ENCODE results near the gene ARSB. TPM values are rescaled to one million over a fixed set of nuclear protein-coding genes. Genes with fewer than 3 reads are reported as not detected.

Gene ARSB
- total RNA-seq, 2 experiments from 2014 or later, result 7.0 to 7.1 TPM

DNA sequence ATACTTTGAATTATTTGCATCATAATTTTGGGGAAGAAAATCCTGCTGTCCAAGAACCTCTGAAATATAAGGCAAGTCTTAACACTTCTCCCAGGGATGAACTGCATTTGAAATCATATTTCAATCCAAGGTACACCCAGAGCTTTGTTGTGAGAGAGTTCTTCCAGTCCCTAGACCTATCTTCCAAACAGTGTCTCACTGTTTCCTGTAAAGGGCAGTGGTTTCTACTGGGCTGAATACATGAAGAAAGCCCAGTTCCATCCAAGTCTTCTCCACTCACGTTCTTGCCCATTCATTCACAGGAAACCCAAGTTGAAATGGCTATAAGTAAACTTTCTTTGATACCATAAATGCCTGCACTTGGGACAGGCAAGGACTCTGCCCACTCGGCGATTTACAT, 228.3 kb downstream of the ARSB start:
- Mint-ChIP-seq H3K4me1 (ENCODE audit: low read depth) (peaks cover 10% of the 10 kb centered on the region), H3K36me3 (ENCODE audit: low read depth) (no peaks in the 10 kb centered on the region), H3K9me3 (no peaks in the 10 kb centered on the region), H3K4me3 (no peak overlapping the region), H3K27me3 (ENCODE audit: low read depth) (no peaks in the 10 kb centered on the region), H3K27ac (no peak overlapping the region)
- DNase-seq, result no peak
- intact Hi-C loops (cut with micrococcal nuclease), result no loop called here
- CTCF ChIA-PET, result no interaction called here

DNA sequence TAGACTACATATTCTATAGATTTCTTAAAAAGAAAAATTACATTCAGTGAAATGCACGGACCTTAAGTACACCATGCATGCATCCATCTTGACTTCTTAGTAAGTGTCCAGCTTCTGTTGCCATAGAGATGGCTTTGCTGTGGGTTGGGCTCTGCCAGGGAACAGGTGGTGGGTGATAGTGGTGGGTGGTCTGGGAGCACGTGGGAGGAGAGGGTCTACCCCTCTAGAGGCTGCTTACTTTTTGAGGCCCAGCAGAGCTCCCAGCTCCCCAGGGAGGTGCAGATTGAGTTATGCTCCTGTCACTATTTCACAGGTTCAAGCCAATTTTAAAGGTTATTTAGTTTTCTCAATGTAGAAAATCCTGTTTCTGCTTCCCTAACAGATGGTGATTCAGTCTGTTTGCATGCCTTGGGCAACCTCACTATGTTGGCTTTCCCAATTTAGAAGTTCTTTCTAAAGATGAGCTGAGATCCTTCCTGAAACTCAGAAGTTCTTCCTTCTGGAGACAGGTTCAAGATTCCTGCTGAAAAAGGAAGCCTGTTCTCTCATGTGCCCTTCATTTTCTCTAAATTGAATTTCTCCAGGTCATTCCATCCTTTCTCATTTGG, 229.2 kb downstream of the ARSB start:
- CTCF ChIA-PET, result no interaction called here
- Mint-ChIP-seq H3K27me3 (ENCODE audit: low read depth) (no peaks in the 10 kb centered on the region), H3K4me3 (no peak overlapping the region), H3K9me3 (no peaks in the 10 kb centered on the region), H3K4me1 (ENCODE audit: low read depth) (peaks cover 10% of the 10 kb centered on the region), H3K36me3 (ENCODE audit: low read depth) (no peaks in the 10 kb centered on the region), H3K27ac (no peak overlapping the region)
- intact Hi-C loops (cut with micrococcal nuclease), result no loop called here
- no peak for DNase-seq

DNA sequence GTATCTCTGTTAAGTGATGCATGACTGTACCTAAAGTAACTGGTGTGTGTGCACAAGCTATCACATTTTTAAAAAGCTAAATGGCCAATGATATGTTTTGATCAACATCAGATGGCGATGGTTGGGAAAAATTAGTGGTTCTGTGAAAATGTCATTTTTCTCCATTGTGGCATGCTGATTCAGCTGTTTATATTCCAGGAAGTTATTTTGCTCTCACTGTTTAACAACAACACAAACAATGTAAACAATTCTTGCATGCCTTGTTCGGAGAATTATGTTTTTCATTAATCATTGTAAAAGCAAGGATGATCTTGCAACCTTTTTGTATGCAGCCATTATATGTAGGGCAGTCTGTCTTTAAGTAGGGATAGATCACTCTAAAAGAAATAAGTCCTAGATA, 230.5 kb downstream of the ARSB start:
- Mint-ChIP-seq H3K27ac (no peak overlapping the region), H3K27me3 (ENCODE audit: low read depth) (no peaks in the 10 kb centered on the region), H3K36me3 (ENCODE audit: low read depth) (no peaks in the 10 kb centered on the region), H3K4me3 (no peak overlapping the region), H3K4me1 (ENCODE audit: low read depth) (peaks cover 10% of the 10 kb centered on the region), H3K9me3 (no peaks in the 10 kb centered on the region)
- DNase-seq, result no peak
- intact Hi-C loops (cut with micrococcal nuclease), result no loop called here
- CTCF ChIA-PET, result no interaction called here

DNA sequence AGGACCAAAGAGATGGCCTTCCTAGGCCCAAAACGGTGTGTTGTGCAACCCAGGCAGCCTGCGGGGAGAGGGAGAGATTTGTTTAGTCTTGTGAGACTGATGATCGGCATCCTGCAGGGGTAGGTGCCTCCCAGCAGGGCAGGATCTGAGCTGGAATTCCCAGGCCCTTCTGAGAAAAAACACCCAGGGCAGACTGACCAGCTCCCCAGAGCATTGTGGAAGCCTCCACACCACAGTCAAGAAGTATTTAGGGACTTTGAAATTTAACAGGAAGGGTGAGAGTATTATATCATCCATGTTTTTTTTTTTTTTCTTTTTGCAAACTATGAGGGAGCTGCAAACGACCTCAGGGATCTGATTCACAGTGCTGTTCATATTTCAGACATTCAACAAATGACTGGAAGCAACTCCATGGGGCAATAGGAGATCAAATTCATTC, 232.0 kb downstream of the ARSB start:
- Mint-ChIP-seq H3K27me3 (ENCODE audit: low read depth) (no peaks in the 10 kb centered on the region), H3K9me3 (no peaks in the 10 kb centered on the region), H3K4me3 (no peak overlapping the region), H3K27ac (no peak overlapping the region), H3K4me1 (ENCODE audit: low read depth) (peaks cover 10% of the 10 kb centered on the region), H3K36me3 (ENCODE audit: low read depth) (no peaks in the 10 kb centered on the region)
- intact Hi-C loops (cut with micrococcal nuclease), result no loop called here
- DNase-seq, result no peak
- CTCF ChIA-PET, result interaction anchor here (0.6 kb wide), 1 partner anchor 1979 kb away, joined by 4 read pairs; no protein-coding TSS in a partner anchor

DNA sequence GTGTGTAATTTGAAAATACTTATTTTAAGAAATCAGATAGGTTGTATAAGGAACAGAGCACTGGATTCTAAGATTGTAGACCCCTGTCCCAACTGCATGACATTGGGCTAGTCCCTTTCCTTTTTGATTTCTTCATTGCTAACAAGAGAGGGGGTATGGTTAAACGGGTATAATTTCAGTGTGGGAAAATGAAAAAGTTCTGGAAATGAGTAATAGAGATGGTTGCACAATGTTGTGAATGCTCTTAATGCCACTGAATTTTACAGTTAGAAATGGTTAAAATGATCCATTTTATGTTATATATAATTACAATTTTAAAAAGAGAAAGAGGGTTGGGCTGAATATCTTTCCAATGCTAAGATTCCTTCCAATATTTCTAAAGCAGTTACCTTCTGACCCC, 233.2 kb downstream of the ARSB start:
- DNase-seq, result no peak
- no peaks in the 10 kb centered on the region for H3K27me3 Mint-ChIP-seq (ENCODE audit: low read depth)
- H3K4me3 Mint-ChIP-seq, result no peak overlapping the region
- no peaks in the 10 kb centered on the region for H3K36me3 Mint-ChIP-seq (ENCODE audit: low read depth)
- CTCF ChIA-PET, result no interaction called here
- intact Hi-C loops (cut with micrococcal nuclease), result no loop called here
- no peak overlapping the region for H3K27ac Mint-ChIP-seq
- H3K9me3 Mint-ChIP-seq, result no peaks in the 10 kb centered on the region
- no peaks in the 10 kb centered on the region for H3K4me1 Mint-ChIP-seq (ENCODE audit: low read depth)

DNA sequence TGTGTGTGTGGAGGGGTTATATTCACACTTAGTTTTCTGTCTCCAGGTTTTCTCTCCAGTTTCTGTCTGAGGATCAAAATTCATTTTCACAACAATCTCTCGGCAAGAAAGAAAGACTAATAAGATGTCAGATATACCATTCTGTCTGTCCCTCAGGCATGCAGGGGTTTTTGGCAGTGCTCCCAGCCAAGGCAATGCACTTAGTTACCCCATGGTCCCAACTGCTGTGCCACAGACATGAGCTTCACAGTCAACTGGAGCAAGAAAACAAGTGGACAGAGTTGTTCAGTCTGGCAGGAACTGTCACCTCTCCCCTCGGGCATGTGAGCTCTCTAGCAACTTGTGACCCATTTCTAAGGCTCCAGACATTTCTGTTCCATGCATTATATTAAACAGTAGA, 234.8 kb downstream of the ARSB start:
- H3K27me3 Mint-ChIP-seq (ENCODE audit: low read depth), result no peaks in the 10 kb centered on the region
- DNase-seq, result no peak
- intact Hi-C loops (cut with micrococcal nuclease), result no loop called here
- H3K9me3 Mint-ChIP-seq, result no peaks in the 10 kb centered on the region
- CTCF ChIA-PET, result no interaction called here
- H3K36me3 Mint-ChIP-seq (ENCODE audit: low read depth), result no peaks in the 10 kb centered on the region
- H3K4me1 Mint-ChIP-seq (ENCODE audit: low read depth), result no peaks in the 10 kb centered on the region
- H3K4me3 Mint-ChIP-seq, result no peak overlapping the region
- H3K27ac Mint-ChIP-seq, result no peak overlapping the region

DNA sequence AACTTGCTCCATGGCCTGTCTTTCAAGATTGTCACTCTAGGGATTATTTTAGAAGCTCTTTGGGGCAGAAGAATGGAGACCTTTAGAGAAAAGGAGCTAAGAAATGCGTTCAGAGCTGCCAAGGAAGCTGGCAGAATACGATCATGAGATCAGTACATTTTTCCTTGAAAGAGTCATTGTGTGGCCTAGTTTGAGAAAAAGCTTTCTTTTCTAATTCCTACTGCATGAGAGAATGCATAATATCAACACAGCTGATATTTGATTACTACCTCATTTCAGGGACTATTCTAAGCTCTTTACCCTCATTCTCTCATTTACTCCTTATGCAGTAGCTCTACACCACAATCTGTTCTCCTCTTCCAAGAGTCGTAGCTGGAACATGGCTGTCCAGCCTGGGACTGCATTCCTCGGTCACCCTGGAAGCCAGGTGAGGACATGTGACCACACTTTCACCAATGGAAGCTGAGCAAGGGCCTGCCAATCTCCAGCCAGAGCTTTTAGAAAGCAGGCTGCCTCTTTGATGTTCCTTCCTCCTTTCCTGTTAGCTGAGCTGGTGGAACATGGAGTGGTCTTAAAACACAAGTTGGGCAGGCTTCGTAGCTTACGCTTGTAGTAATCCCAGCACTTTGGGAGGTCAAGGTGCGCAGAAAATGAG, 237.3 kb downstream of the ARSB start:
- no peak for DNase-seq
- Mint-ChIP-seq H3K27me3 (ENCODE audit: low read depth) (peaks cover 4% of the 10 kb centered on the region), H3K9me3 (no peaks in the 10 kb centered on the region), H3K36me3 (ENCODE audit: low read depth) (no peaks in the 10 kb centered on the region), H3K4me3 (no peak overlapping the region), H3K4me1 (ENCODE audit: low read depth) (no peaks in the 10 kb centered on the region), H3K27ac (no peak overlapping the region)
- CTCF ChIA-PET, result no interaction called here
- intact Hi-C loops (cut with micrococcal nuclease), result no loop called here

DNA sequence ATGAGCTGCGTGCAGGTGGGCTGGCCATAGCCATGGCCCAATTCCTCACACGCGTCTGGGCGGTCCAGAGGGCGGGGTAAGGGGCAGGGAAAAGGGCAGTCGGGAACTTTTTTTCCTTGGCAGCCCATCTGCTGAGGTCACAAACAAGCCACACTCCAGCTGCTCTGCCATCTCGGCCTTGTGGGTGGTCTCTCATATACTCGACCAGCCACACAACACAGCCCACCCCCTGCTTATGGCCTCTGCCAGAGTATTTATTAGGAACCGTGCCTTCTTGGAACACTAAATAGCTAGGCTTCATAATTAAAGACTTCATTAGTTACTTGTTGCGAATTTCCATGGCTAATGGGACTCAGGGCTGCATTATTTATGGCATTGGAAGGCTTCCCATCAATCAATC, 238.1 kb downstream of the ARSB start:
- no peak for DNase-seq
- H3K4me3 Mint-ChIP-seq, result no peak overlapping the region
- intact Hi-C loops (cut with micrococcal nuclease), result no loop called here
- H3K36me3 Mint-ChIP-seq (ENCODE audit: low read depth), result no peaks in the 10 kb centered on the region
- peaks cover 4% of the 10 kb centered on the region for H3K27me3 Mint-ChIP-seq (ENCODE audit: low read depth)
- no peaks in the 10 kb centered on the region for H3K9me3 Mint-ChIP-seq
- no peaks in the 10 kb centered on the region for H3K4me1 Mint-ChIP-seq (ENCODE audit: low read depth)
- CTCF ChIA-PET, result no interaction called here
- H3K27ac Mint-ChIP-seq, result no peak overlapping the region

DNA sequence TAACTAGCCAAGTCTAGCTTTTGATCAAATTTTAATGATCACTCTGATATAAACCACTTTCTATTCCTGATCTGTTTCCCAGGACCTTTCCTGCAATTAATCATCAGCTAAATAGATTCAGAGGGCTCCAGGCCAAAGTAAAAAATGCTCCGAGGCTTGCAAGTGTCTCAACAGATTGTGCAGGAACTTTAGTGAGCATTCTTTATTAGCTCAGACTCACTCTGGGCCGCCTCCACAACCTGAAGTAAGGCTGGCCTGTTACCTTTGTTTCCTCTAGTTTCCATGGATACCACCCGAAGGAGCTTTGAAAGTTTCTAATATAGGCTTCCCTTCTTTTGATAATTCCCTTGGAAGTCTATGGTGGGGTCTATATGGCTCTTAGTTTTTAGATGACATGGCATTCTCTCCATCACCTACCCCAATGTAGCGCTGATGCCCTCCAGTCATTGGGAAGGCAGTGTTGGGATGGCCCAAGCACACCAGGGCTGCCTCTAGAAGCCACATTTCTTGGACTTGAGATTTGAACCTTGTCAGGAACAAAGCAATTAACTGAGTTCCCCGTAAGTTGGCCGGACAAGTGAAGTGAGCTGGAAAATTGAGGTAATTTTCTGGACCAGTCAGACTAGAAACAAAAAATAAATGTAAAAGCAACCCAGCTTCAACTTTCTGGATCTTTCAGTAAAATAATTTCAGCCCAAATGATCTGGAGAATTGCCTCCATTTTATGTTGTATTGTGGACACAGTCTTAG, 238.9 kb downstream of the ARSB start:
- Mint-ChIP-seq H3K9me3 (no peaks in the 10 kb centered on the region), H3K4me1 (ENCODE audit: low read depth) (no peaks in the 10 kb centered on the region), H3K36me3 (ENCODE audit: low read depth) (no peaks in the 10 kb centered on the region), H3K27ac (no peak overlapping the region), H3K27me3 (ENCODE audit: low read depth) (peaks cover 5% of the 10 kb centered on the region), H3K4me3 (no peak overlapping the region)
- intact Hi-C loops (cut with micrococcal nuclease), result no loop called here
- CTCF ChIA-PET, result no interaction called here
- no peak for DNase-seq

DNA sequence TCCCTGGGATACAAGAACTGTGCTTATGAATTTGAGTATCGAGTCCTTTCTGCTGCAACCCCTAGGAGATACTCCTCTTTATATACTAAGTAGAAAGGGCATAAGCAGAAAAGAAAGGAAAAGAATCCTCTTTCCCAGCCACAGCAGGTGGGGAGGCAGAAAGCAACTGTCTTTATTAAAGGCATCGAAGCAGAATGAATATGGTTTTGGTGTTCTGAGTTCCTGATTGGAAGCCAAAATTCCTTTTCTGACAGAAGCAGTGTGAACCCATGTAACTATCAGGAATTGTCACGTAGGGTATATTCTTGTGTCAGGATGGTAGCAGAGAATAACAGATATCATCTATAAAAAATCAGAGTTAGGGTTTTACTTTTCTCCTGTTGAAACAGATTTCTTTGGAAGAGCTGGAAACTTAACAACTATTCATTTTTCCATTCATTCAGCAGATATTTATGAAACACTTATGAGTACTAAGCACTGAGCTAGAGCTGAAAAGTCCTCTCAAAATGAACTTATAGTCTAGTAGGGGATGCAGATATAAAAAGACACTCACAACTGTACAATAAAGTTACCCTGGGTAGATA, 240.1 kb downstream of the ARSB start:
- Mint-ChIP-seq H3K4me3 (no peak overlapping the region), H3K36me3 (ENCODE audit: low read depth) (no peaks in the 10 kb centered on the region), H3K27me3 (ENCODE audit: low read depth) (peaks cover 5% of the 10 kb centered on the region), H3K4me1 (ENCODE audit: low read depth) (no peaks in the 10 kb centered on the region), H3K9me3 (no peaks in the 10 kb centered on the region), H3K27ac (no peak overlapping the region)
- CTCF ChIA-PET, result no interaction called here
- DNase-seq, result no peak
- intact Hi-C loops (cut with micrococcal nuclease), result no loop called here

DNA sequence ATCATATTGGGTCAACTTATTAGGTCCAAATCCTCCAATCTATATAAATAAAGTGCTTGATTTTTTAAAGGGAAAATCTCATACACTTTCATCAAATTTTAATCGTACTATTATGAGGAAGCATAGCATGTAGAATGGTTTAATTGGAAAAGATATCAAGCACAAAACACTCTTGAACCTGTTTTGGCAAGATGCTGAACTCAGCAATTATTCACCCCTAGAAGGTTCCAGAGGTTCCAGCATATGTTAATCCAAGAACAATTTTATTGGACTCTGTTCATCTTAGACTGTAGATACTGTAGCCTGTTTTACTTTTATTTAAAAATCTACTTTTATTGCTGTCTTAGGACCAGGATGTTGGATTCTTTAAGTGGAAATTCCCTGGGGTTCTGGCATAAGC, 244.1 kb downstream of the ARSB start:
- H3K4me3 Mint-ChIP-seq, result no peak overlapping the region

DNA sequence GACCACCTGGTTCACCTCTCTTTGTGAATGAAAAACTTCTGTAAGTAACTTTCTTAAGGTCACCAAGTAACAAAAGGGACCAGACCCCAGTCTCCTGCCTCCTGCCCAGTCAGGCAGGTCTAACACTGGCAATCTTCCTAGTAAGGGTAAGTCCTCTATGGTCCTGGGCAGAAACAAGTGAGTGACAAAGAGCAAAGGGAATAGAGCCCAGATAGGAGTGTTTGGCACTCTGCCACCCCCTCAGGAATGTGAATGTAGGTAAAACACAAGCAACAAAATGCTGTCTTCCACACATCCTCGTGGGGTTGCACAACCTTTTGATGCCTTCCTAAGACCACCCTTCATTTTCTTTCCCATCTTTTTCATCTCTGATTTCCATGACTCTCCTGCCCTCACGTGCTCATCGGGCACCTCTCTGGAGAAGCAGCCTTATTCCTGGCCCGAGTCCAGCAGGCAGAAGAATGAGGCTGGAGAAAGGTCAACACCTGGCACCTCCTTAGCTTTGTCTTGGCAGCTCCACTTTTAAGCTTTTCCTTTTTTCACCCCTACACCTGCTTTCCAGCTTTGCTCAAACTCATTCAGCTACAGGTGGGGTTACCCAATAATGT, 246.3 kb downstream of the ARSB start:
- H3K4me3 Mint-ChIP-seq, result no peak overlapping the region
- H3K27me3 Mint-ChIP-seq (ENCODE audit: low read depth), result peaks cover 11% of the 10 kb centered on the region
- no peaks in the 10 kb centered on the region for H3K9me3 Mint-ChIP-seq
- CTCF ChIA-PET, result no interaction called here
- H3K27ac Mint-ChIP-seq, result no peak overlapping the region
- no peaks in the 10 kb centered on the region for H3K36me3 Mint-ChIP-seq (ENCODE audit: low read depth)
- intact Hi-C loops (cut with micrococcal nuclease), result no loop called here
- no peaks in the 10 kb centered on the region for H3K4me1 Mint-ChIP-seq (ENCODE audit: low read depth)
- DNase-seq, result no peak

More for the DNA sequence above, 244.1 kb downstream of the ARSB start:
- H3K27me3 Mint-ChIP-seq (ENCODE audit: low read depth), result peaks cover 9% of the 10 kb centered on the region
- intact Hi-C loops (cut with micrococcal nuclease), result no loop called here
- no peaks in the 10 kb centered on the region for H3K4me1 Mint-ChIP-seq (ENCODE audit: low read depth)
- no peak for DNase-seq
- H3K27ac Mint-ChIP-seq, result no peak overlapping the region
- CTCF ChIA-PET, result no interaction called here
- no peaks in the 10 kb centered on the region for H3K36me3 Mint-ChIP-seq (ENCODE audit: low read depth)
- no peaks in the 10 kb centered on the region for H3K9me3 Mint-ChIP-seq
